GM12878 (cell line): ENCODE results near the gene RAPGEF3. TPM values are rescaled to one million over a fixed set of nuclear protein-coding genes. Genes with fewer than 3 reads are reported as not detected.

ENCODE experiments used
- ATAC-seq: fragments of 200-7000 bp; cut with Tn5 transposase; 3 replicates; pipeline ENCODE4 v1.9.1; 2020; ENCODE audit warnings: mild to moderate bottlenecking, moderate library complexity
- BruUV-seq: library from RNA; stranded (reverse); fragments of 400-500 nt; replicated peaks from 2 replicates; lab custom pipeline; 2021; lab: Mats Ljungman, UMichigan
- CTCF ChIA-PET: fragments of 300-600 bp; sonication (Branson Sonifier 250); formaldehyde crosslinking; extraction: SDS; loops from one replicate; lab custom pipeline; 2021; ENCODE audit warnings: inconsistent platforms; lab: Yijun Ruan, JAX
- POLR2A ChIA-PET: fragments of 350-600 bp; formaldehyde crosslinking; extraction: SDS; loops from one replicate; lab custom pipeline; 2021; ENCODE audit warnings: inconsistent platforms; lab: Charles Lee
- RAD21 ChIA-PET: fragments of 300-600 bp; sonication (Branson Sonifier 250); formaldehyde crosslinking; loops from one replicate; lab custom pipeline; 2023; ENCODE audit warnings: antibody characterized with exemption; ENCODE audit not compliant: unreplicated experiment; lab: Charles Lee
- SMC1A ChIA-PET: fragments of 300-600 bp; sonication (Branson Sonifier 250); formaldehyde crosslinking; loops from one replicate; lab custom pipeline; 2023; ENCODE audit not compliant: unreplicated experiment, uncharacterized antibody; lab: Charles Lee
- DNase-seq: peaks from one replicate; pipeline ENCODE4 v3.0.0-alpha.2; 2011; ENCODE audit warnings: low read depth, low spot score
- FAIRE-seq: peaks from 3 replicates; lab custom pipeline; 2011; peaks lifted over from hg19 to GRCh38; lab: Jason Lieb, UNC
- H2AFZ ChIP-seq: 2 replicates; pipeline ENCODE4 v1.6.0; 2011; ENCODE audit warnings: low read depth, low read length, control low read depth; ENCODE audit not compliant: control insufficient read depth
- H3K27ac ChIP-seq: 2 replicates; pipeline ENCODE4 v1.5.1; 2011; ENCODE audit warnings: control low read depth; ENCODE audit not compliant: control insufficient read depth, insufficient read depth
- H3K27me3 ChIP-seq, 2 experiments: replicated peaks in 1 of 2; 2 replicates each; pipeline versions ENCODE4 v1.6.0 to v1.6.1; 2011; ENCODE audit warnings: low read length in 1 of 2; ENCODE audit not compliant: control insufficient read depth in 2 of 2, insufficient read depth in 2 of 2
- H3K36me3 ChIP-seq, 2 experiments: 2 replicates each; pipeline ENCODE4 v1.5.1; 2011; ENCODE audit warnings: low read length in 1 of 2; ENCODE audit not compliant: control insufficient read depth in 2 of 2, insufficient read depth in 2 of 2
- H3K4me1 ChIP-seq: 2 replicates; pipeline ENCODE4 v1.6.1; 2011; ENCODE audit warnings: mild to moderate bottlenecking, low read length, moderate library complexity, mixed read lengths; ENCODE audit not compliant: control insufficient read depth, insufficient read depth
- H3K4me2 ChIP-seq: 2 replicates; pipeline ENCODE4 v1.6.0; 2011; ENCODE audit warnings: control low read depth; ENCODE audit not compliant: control insufficient read depth, insufficient read depth
- H3K4me3 ChIP-seq: fragments of 200-600 bp; sonication (generic); 2 replicates; pipeline ENCODE4 v1.5.1; 2016
- H3K79me2 ChIP-seq: 2 replicates; pipeline ENCODE4 v1.6.0; 2011; ENCODE audit warnings: low read length; ENCODE audit not compliant: control insufficient read depth, insufficient read depth
- H3K9ac ChIP-seq: 2 replicates; pipeline ENCODE4 v1.8.0; 2011; ENCODE audit warnings: low read length, control low read depth, mixed read lengths; ENCODE audit not compliant: control insufficient read depth, insufficient read depth
- H3K9me3 ChIP-seq: replicated peaks from 3 replicates; pipeline ENCODE4 v1.5.1; 2011; ENCODE audit warnings: mild to moderate bottlenecking, low read length; ENCODE audit not compliant: control insufficient read depth, insufficient read depth
- H4K20me1 ChIP-seq: 2 replicates; pipeline ENCODE4 v1.6.0; 2011; ENCODE audit not compliant: control insufficient read depth, insufficient read depth
- E4F1 ChIP-seq: fragments of 450-650 bp; IDR thresholded peaks from 2 replicates; pipeline ENCODE4 v1.6.1; 2018; ENCODE audit warnings: borderline replicate concordance, mild to moderate bottlenecking; ENCODE audit not compliant: partially characterized antibody
- RCOR1 ChIP-seq: conservative IDR thresholded peaks from 2 replicates; pipeline ENCODE4 v1.6.1; 2012; ENCODE audit warnings: low read depth, low read length, improper control_type of control experiment
- SUZ12 ChIP-seq: fragments of 200-600 bp; sonication (generic); IDR thresholded peaks from one replicate; pipeline ENCODE4 v1.6.1; 2018; ENCODE audit warnings: antibody characterized with exemption, mild to moderate bottlenecking; ENCODE audit not compliant: unreplicated experiment
- TCF12 ChIP-seq: IDR thresholded peaks from 2 replicates; pipeline ENCODE4 v1.6.1; 2011; ENCODE audit warnings: low read depth, mild to moderate bottlenecking, low read length
- WGBS: methylation state at CpG from one replicate; pipeline ENCODE4 v1.1.6; 2016; ENCODE audit warnings: low lambda C conversion rate; ENCODE audit not compliant: insufficient replicate concordance, insufficient coverage; ENCODE audit errors: missing lambda C conversion rate; 5-methylcytosine and 5-hydroxymethylcytosine counted together
- in situ Hi-C: fragments of 300-500 bp; cut with MboI; formaldehyde crosslinking; loops from 9 replicates; pipeline ENCODE4 v1.14.3; 2018; ENCODE audit warnings: mixed read lengths
- intact Hi-C: fragments of 100-400 bp; cut with micrococcal nuclease; formaldehyde crosslinking; loops from one replicate; pipeline ENCODE4 v1.14.2; 2022; ENCODE audit not compliant: unreplicated experiment
- polyA plus RNA-seq, 11 experiments: library from polyadenylated mRNA; depleted of rRNA in 4 of 11; unstranded in 6 of 11; stranded (reverse) in 5 of 11; fragments of >200 nt; fragmentation: Nextera tagmentation in 4 of 11; fragmentation: Illumina TruSeq in 1 of 11; extraction: Ambion mirVana in 4 of 11; extraction: Trizol in 1 of 11; gene quantifications; 1 replicate in 1 of 11; 2 replicates in 10 of 11; pipeline versions ENCODE4 v1.2.1 to v1.2.3, GENCODE V29; 2011 to 2016; ENCODE audit warnings: inconsistent platforms in 2 of 11, missing spikeins in 2 of 11, low read depth in 1 of 11
- total RNA-seq, 4 experiments: library from RNA; depleted of rRNA in 3 of 4; stranded (reverse); fragments of >200 nt in 3 of 4; fragmentation: Illumina TruSeq in 1 of 4; extraction: Trizol in 1 of 4; gene quantifications; 2 replicates each; pipeline versions ENCODE4 v1.2.1 to v1.2.3, GENCODE V29; 2013 to 2021

The RAPGEF3 gene
- total and polyA plus RNA-seq, 10 of the 15 experiments (the other 5 are each of a cell fraction or from before 2014, with no cell fraction given): 0.02 to 0.92 (median 0.31) TPM; not detected in 2

- TF ChIP-seq SUZ12 (no peak), E4F1 (no peak)
- TF ChIP-seq, all 136 proteins: peak for 0
These were observed 18.5 kb upstream of the RAPGEF3 start (continued) for GRCh38 chr12:47777151-47777550.

GRCh38 chr12:47776471-47777143 lies 17.9 kb upstream of the RAPGEF3 start:
- 64% methylated on average over 5 of the region's 5 CpGs for WGBS
- TF ChIP-seq TCF12: no peak
- TF ChIP-seq RCOR1: no peak
- H3K36me3 ChIP-seq: no peaks in the 10 kb centered on the region
- ChIA-PET SMC1A (interaction anchor here (0.8 to 11.3 kb wide), 14 partner anchors 9 to 95 kb away, joined by 3 to 139 read pairs (median 4); partner anchors contain the start of gene RAPGEF3), RAD21 (interaction anchor here (0.9 to 9.0 kb wide), 10 partner anchors 10 to 62 kb away, joined by 3 to 120 read pairs (median 9); partner anchors contain the start of gene RAPGEF3), POLR2A (interaction anchor here (1.2 to 2.1 kb wide), 2 partner anchors 34 to 57 kb away, joined by 4 to 5 read pairs; no protein-coding TSS in a partner anchor), CTCF (interaction anchor here (0.7 to 19.3 kb wide), 14 partner anchors 9 to 124 kb away, joined by 3 to 814 read pairs (median 4); partner anchors contain the start of gene RAPGEF3)
- no TSS peak for BruUV-seq
- intact Hi-C loops (loop anchor here (5.0 to 10.0 kb wide), 2 partner anchors 61 to 742 kb away; no protein-coding TSS in a partner anchor), in situ Hi-C loops (loop anchor here (5.0 kb wide), 2 partner anchors 64 to 124 kb away; no protein-coding TSS in a partner anchor)
- no peak for ATAC-seq
- no peaks in the 10 kb centered on the region for H3K79me2 ChIP-seq
- DNase-seq: no peak
- no peaks in the 10 kb centered on the region for H4K20me1 ChIP-seq
- H2AFZ ChIP-seq: no peak overlapping the region
- H3K4me3 ChIP-seq: no peak overlapping the region
- H3K4me2 ChIP-seq: no peak overlapping the region
- FAIRE-seq: no peak
- H3K27me3 ChIP-seq: no peaks in the 10 kb centered on the region
- no peaks in the 10 kb centered on the region for H3K9me3 ChIP-seq
- H3K4me1 ChIP-seq: peaks cover 17% of the 10 kb centered on the region; the same call in 1 of the 2 replicates
- H3K27ac ChIP-seq: no peak overlapping the region
- H3K9ac ChIP-seq: no peak overlapping the region
